ENCODE results near the gene ALPI.

- no peak for TF ChIP-seq CTCF (IDR thresholded peaks at IDR 0.05)
- TF ChIP-seq TCF7L2 (IDR thresholded peaks at IDR 0.05; ENCODE audit: low read depth, low read length): no peak
- TF ChIP-seq POLR2AphosphoS5 (IDR thresholded peaks at IDR 0.05; ENCODE audit: low read depth, low read length): no peak
Observed at GRCh38 chr2:232415138-232415690, 40.7 kb upstream of the ALPI start.
